Stimulated activated CD8-positive, alpha-beta memory T cell treated with anti-CD3 and anti-CD28 coated beads, Interleukin-7, amount 100 ng/mL, for 1 hour (primary cell): ENCODE data around the gene IQGAP3.
"Not testable (repeated sequence)": the region's sequence is repeated elsewhere in the genome, so short reads cannot be mapped to it uniquely, and the experiment has no call there.

Experiments used
- DNase-seq, 2 donors: peaks; one replicate each; pipeline ENCODE4 v3.0.0-alpha.2; 2020; ENCODE audit warnings: low read depth in 2 of 2

Gene IQGAP3

GRCh38 chr1:156574039-156574633 is 1.8 kb upstream of the IQGAP3 start:
- no peak for DNase-seq

GRCh38 chr1:156572663-156573018 is 276 bp upstream of the IQGAP3 start:
- no peak for DNase-seq

- no peak for DNase-seq
Observed at GRCh38 chr1:156571261-156571852, 1.0 kb downstream of the IQGAP3 start.

- no peak for DNase-seq
Observed at GRCh38 chr1:156566436-156566835, 5.9 kb downstream of the IQGAP3 start.

GRCh38 chr1:156565519-156565918 is 6.8 kb downstream of the IQGAP3 start:
- no peak for DNase-seq

GRCh38 chr1:156560585-156561163 is 11.7 kb downstream of the IQGAP3 start:
- DNase-seq = no peak

- no peak for DNase-seq
Observed at GRCh38 chr1:156559797-156560385, 12.5 kb downstream of the IQGAP3 start.

GRCh38 chr1:156559086-156559796 is 13.1 kb downstream of the IQGAP3 start:
- no peak for DNase-seq

GRCh38 chr1:156556354-156556753 is 16.0 kb downstream of the IQGAP3 start:
- DNase-seq = no peak

- DNase-seq = no peak
Observed at GRCh38 chr1:156555715-156556114, 16.6 kb downstream of the IQGAP3 start.

GRCh38 chr1:156554971-156555370 is 17.4 kb downstream of the IQGAP3 start:
- no peak for DNase-seq

GRCh38 chr1:156553860-156554485 is 18.4 kb downstream of the IQGAP3 start:
- no peak for DNase-seq

- not testable (repeated sequence) for DNase-seq
Observed at GRCh38 chr1:156552937-156553336, 19.4 kb downstream of the IQGAP3 start.

GRCh38 chr1:156552518-156552917 is 19.8 kb downstream of the IQGAP3 start:
- DNase-seq = no peak

GRCh38 chr1:156551869-156552268 is 20.5 kb downstream of the IQGAP3 start:
- DNase-seq = no peak

GRCh38 chr1:156551066-156551643 is 21.2 kb downstream of the IQGAP3 start:
- DNase-seq = no peak

- DNase-seq = no peak
Observed at GRCh38 chr1:156550346-156550745, 22.0 kb downstream of the IQGAP3 start.

GRCh38 chr1:156549831-156550230 is 22.5 kb downstream of the IQGAP3 start:
- DNase-seq = no peak

GRCh38 chr1:156549390-156549789 is 23.0 kb downstream of the IQGAP3 start:
- DNase-seq = no peak

- no peak for DNase-seq
Observed at GRCh38 chr1:156547982-156548381, 24.4 kb downstream of the IQGAP3 start.

- no peak for DNase-seq
Observed at GRCh38 chr1:156547434-156547833, 24.9 kb downstream of the IQGAP3 start.

GRCh38 chr1:156546267-156546666 is 26.1 kb downstream of the IQGAP3 start:
- DNase-seq = no peak
